Left kidney (tissue), 2 donors: ENCODE results near the gene TECTB. TPM values are rescaled to one million over a fixed set of nuclear protein-coding genes. Genes with fewer than 3 reads are reported as not detected.

Experiments used
- DNase-seq: peaks from one replicate; pipeline ENCODE4 v3.0.0-alpha.2; 2013
- polyA plus RNA-seq: library from polyadenylated mRNA; unstranded; fragments of 120-200 nt; gene quantifications from one replicate; pipeline ENCODE4 v1.2.1, GENCODE V29; 2013; ENCODE audit not compliant: insufficient read length

TECTB gene
- polyA plus RNA-seq, 1 donor = not detected

GRCh38 chr10:112347709-112348671 is 64.8 kb downstream of the TECTB start:
- no peak for DNase-seq

- DNase-seq = no peak
Observed at GRCh38 chr10:112348759-112349158, 65.6 kb downstream of the TECTB start.

GRCh38 chr10:112349521-112350085 is 66.4 kb downstream of the TECTB start:
- DNase-seq = no peak

- no peak for DNase-seq
Observed at GRCh38 chr10:112351146-112351545, 67.9 kb downstream of the TECTB start.

GRCh38 chr10:112352044-112352443 is 68.8 kb downstream of the TECTB start:
- DNase-seq = no peak

- no peak for DNase-seq
Observed at GRCh38 chr10:112353046-112353445, 69.8 kb downstream of the TECTB start.

Other genes starting within 250 kb of the TECTB start
- gene GPAM, start 99.6 kb upstream of the TECTB start, polyA plus RNA-seq = 19.4 TPM
- 4.7 TPM for gene ACSL5, start 90.7 kb downstream of the TECTB start, polyA plus RNA-seq
- 87.7 TPM for gene ZDHHC6, start 163.5 kb downstream of the TECTB start, polyA plus RNA-seq
- 26.2 TPM for gene VTI1A, start 163.8 kb downstream of the TECTB start, polyA plus RNA-seq